Neural progenitor cell (in vitro differentiated cells): ENCODE data around the gene CDH23. TPM values are rescaled to one million over a fixed set of nuclear protein-coding genes. Genes with fewer than 3 reads are reported as not detected.

Source experiments
- DNase-seq: peaks from one replicate; pipeline ENCODE4 v3.0.0-alpha.2; 2016; ENCODE audit warnings: low spot score
- H2AFZ ChIP-seq: fragments of 200-600 bp; sonication (generic); replicated peaks from 2 replicates; pipeline ENCODE4 v1.6.1; 2016; ENCODE audit warnings: antibody characterized with exemption
- H3F3A ChIP-seq: fragments of 200-600 bp; sonication (generic); 2 replicates; pipeline ENCODE4 v1.6.1; 2016; ENCODE audit warnings: antibody characterized with exemption, low read depth
- H3K27ac ChIP-seq: fragments of 200-600 bp; sonication (generic); 2 replicates; pipeline ENCODE4 v1.5.1; 2016; ENCODE audit warnings: mild to moderate bottlenecking
- H3K27me3 ChIP-seq: fragments of 200-600 bp; sonication (generic); 2 replicates; pipeline ENCODE4 v1.6.1; 2016; ENCODE audit warnings: mild to moderate bottlenecking, moderate library complexity
- H3K36me3 ChIP-seq: fragments of 200-600 bp; sonication (generic); 2 replicates; pipeline ENCODE4 v1.5.1; 2016
- H3K4me1 ChIP-seq: fragments of 200-600 bp; sonication (generic); 2 replicates; pipeline ENCODE4 v1.6.1; 2016; ENCODE audit warnings: mixed run types
- H3K4me2 ChIP-seq: fragments of 200-600 bp; sonication (generic); 2 replicates; pipeline ENCODE4 v1.6.1; 2016
- H3K4me3 ChIP-seq: fragments of 200-600 bp; sonication (generic); 2 replicates; pipeline ENCODE4 v1.5.1; 2016
- H3K79me2 ChIP-seq: fragments of 200-600 bp; sonication (generic); 2 replicates; pipeline ENCODE4 v1.6.1; 2016; ENCODE audit warnings: low read depth
- H3K9ac ChIP-seq: fragments of 200-600 bp; sonication (generic); 2 replicates; pipeline ENCODE4 v1.6.1; 2016
- H3K9me3 ChIP-seq: fragments of 200-600 bp; sonication (generic); 2 replicates; pipeline ENCODE4 v1.5.1; 2016; ENCODE audit warnings: low read depth
- H4K20me1 ChIP-seq: fragments of 200-600 bp; sonication (generic); 2 replicates; pipeline ENCODE4 v1.6.1; 2016; ENCODE audit warnings: low read depth
- H3K27ac Mint-ChIP-seq: 3 replicates; pipeline ENCODE4 v1.8.0; 2021; ENCODE audit warnings: mixed read lengths
- H3K27me3 Mint-ChIP-seq: 2 replicates; pipeline ENCODE4 v1.8.0; 2022; ENCODE audit warnings: low read depth, mild to moderate bottlenecking, inconsistent platforms, moderate library complexity, mixed read lengths; ENCODE audit not compliant: insufficient read depth
- H3K36me3 Mint-ChIP-seq: 3 replicates; pipeline ENCODE4 v1.8.0; 2021; ENCODE audit warnings: mixed read lengths
- H3K4me1 Mint-ChIP-seq: 3 replicates; pipeline ENCODE4 v1.8.0; 2021; ENCODE audit warnings: mixed read lengths
- H3K4me3 Mint-ChIP-seq: 3 replicates; pipeline ENCODE4 v1.8.0; 2021; ENCODE audit warnings: mild to moderate bottlenecking, moderate library complexity, mixed read lengths
- H3K9me3 Mint-ChIP-seq: 3 replicates; pipeline ENCODE4 v1.8.0; 2020; ENCODE audit warnings: mixed read lengths
- EZH2 ChIP-seq: fragments of 200-600 bp; sonication (generic); IDR thresholded peaks from 2 replicates; pipeline ENCODE4 v1.6.1; 2017; ENCODE audit warnings: antibody characterized with exemption, mild to moderate bottlenecking, moderate library complexity
- EZH2phosphoT487 ChIP-seq: fragments of 200-600 bp; sonication (generic); IDR thresholded peaks from 2 replicates; pipeline ENCODE4 v1.6.1; 2017; ENCODE audit warnings: antibody characterized with exemption
- total RNA-seq: library from RNA; depleted of rRNA; stranded (reverse); fragments of >200 nt; gene quantifications from 2 replicates; pipeline ENCODE4 v1.2.3, GENCODE V29; 2015; ENCODE audit warnings: low replicate concordance
- TF ChIP-seq, protein P1 (sequence below): fragments of 200-600 bp; sonication (generic); IDR thresholded peaks from 2 replicates; pipeline ENCODE4 v1.5.1; 2017; ENCODE audit warnings: antibody characterized with exemption, mild to moderate bottlenecking

The CDH23 gene
- total RNA-seq, 1 donor from 2014 or later = 5.9 TPM

DNA sequence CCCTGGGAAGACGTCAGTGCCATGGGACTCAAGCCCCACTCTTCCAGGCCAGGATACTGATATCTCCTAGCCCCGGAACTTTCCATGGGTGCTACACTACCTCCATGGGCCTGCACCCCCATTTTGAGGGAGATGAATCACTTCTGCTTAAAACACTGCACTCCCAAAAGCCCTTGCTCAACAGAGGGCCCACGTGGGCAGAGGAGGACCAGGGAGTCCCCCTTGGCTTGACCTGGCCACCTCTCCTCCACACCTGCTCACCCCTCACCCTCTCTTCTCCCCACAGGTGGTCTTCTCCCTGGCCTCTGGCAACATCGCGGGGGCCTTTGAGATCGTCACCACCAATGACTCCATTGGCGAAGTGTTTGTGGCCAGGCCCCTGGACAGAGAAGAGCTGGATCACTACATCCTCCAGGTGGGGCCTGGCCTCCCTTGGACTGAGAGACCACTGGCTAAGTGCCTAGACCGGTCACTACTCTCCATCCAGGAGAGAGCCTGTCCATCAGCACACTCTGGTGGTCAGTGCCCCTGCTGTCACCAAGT is 342.7 kb downstream of the CDH23 start:
- no peaks in the 10 kb centered on the region for H3K9me3 ChIP-seq
- Mint-ChIP-seq H3K9me3 (no peaks in the 10 kb centered on the region), H3K4me3 (no peak overlapping the region), H3K27ac (peak overlapping the region; percentile 38), H3K36me3 (no peaks in the 10 kb centered on the region), H3K4me1 (peaks cover 7% of the 10 kb centered on the region), H3K27me3 (no peaks in the 10 kb centered on the region)
- H3K36me3 ChIP-seq = no peaks in the 10 kb centered on the region
- H2AFZ ChIP-seq = no peak overlapping the region
- TF ChIP-seq EZH2phosphoT487 (no peak), EZH2 (no peak)
- TF ChIP-seq, protein P1, sequence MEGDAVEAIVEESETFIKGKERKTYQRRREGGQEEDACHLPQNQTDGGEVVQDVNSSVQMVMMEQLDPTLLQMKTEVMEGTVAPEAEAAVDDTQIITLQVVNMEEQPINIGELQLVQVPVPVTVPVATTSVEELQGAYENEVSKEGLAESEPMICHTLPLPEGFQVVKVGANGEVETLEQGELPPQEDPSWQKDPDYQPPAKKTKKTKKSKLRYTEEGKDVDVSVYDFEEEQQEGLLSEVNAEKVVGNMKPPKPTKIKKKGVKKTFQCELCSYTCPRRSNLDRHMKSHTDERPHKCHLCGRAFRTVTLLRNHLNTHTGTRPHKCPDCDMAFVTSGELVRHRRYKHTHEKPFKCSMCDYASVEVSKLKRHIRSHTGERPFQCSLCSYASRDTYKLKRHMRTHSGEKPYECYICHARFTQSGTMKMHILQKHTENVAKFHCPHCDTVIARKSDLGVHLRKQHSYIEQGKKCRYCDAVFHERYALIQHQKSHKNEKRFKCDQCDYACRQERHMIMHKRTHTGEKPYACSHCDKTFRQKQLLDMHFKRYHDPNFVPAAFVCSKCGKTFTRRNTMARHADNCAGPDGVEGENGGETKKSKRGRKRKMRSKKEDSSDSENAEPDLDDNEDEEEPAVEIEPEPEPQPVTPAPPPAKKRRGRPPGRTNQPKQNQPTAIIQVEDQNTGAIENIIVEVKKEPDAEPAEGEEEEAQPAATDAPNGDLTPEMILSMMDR = no peak
- H3F3A ChIP-seq = no peaks in the 10 kb centered on the region
- H3K9ac ChIP-seq = no peak overlapping the region
- no peaks in the 10 kb centered on the region for H3K79me2 ChIP-seq
- H3K27me3 ChIP-seq = no peaks in the 10 kb centered on the region
- no peak for DNase-seq
- no peaks in the 10 kb centered on the region for H4K20me1 ChIP-seq
- no peak overlapping the region for H3K27ac ChIP-seq
- H3K4me2 ChIP-seq = no peak overlapping the region
- H3K4me3 ChIP-seq = no peak overlapping the region
- H3K4me1 ChIP-seq = peaks cover 10% of the 10 kb centered on the region

DNA sequence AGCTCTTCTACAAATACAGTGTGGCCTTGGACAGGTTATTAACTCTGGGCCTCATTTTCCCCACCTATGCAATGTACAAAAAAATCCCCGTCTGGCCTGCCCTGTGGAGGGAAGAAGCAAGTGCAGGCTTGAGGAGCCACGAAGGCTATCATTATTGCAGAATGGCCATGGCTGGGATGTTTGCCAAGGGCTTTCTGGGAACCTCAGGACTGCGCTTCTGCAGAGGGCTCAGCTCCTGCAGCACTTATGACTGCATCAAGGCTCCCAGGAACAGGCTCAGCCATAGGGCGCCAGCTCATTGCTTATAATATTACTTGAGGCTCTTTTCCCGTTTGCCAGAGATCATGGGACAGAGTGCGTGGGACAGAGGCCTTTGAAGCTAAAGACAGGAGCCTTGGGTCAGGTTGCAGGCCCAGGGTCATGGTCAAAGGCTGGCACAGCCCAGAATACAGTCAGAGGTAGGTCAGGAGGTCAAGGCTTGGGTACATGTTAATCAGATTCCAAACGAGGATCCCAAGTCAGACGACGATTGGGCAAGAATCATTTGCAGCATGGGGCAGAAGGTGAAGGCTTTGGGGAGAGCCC is 343.4 kb downstream of the CDH23 start:
- no peak overlapping the region for H3K4me2 ChIP-seq
- TF ChIP-seq, protein P1 = no peak
- no peak for TF ChIP-seq EZH2
- TF ChIP-seq EZH2phosphoT487 = no peak
- no peak overlapping the region for H3K27ac Mint-ChIP-seq

DNA sequence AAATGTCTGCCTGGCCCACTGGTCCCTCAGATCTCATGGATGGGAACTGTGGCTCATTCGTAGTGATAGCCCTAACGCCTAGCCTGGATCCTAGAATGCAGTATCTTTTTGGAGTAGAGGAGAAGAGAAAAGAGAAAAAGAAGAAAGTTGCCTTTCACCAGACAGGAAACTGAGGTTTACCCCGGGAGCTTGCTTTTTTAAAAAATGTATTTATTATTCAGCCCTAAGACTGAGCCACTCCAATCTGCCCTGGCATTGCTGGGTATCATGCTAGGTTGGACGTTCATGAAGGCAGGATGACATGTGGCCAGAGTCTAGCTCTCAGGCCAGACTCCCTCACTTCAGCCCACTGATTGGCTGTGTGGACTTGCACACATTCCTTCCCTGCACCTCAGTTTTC is 344.3 kb downstream of the CDH23 start:
- H3K36me3 ChIP-seq = no peaks in the 10 kb centered on the region
- peaks cover 7% of the 10 kb centered on the region for H3K4me1 ChIP-seq
- Mint-ChIP-seq H3K36me3 (no peaks in the 10 kb centered on the region), H3K27me3 (no peaks in the 10 kb centered on the region), H3K9me3 (no peaks in the 10 kb centered on the region), H3K27ac (no peak overlapping the region), H3K4me1 (peaks cover 10% of the 10 kb centered on the region), H3K4me3 (no peak overlapping the region)
- no peak overlapping the region for H3K9ac ChIP-seq
- H3K27ac ChIP-seq = no peak overlapping the region
- H4K20me1 ChIP-seq = no peaks in the 10 kb centered on the region
- TF ChIP-seq EZH2 = no peak
- TF ChIP-seq EZH2phosphoT487 = no peak
- TF ChIP-seq, protein P1 = no peak
- H2AFZ ChIP-seq = no peak overlapping the region
- no peaks in the 10 kb centered on the region for H3K79me2 ChIP-seq
- DNase-seq = no peak
- H3K4me2 ChIP-seq = no peak overlapping the region
- no peaks in the 10 kb centered on the region for H3F3A ChIP-seq
- H3K9me3 ChIP-seq = no peaks in the 10 kb centered on the region
- no peaks in the 10 kb centered on the region for H3K27me3 ChIP-seq
- H3K4me3 ChIP-seq = no peak overlapping the region

More for the DNA sequence above, 343.4 kb downstream of the CDH23 start:
- no peak overlapping the region for H3K4me3 ChIP-seq
- no peaks in the 10 kb centered on the region for H3K27me3 Mint-ChIP-seq
- DNase-seq = no peak
- H3K9me3 ChIP-seq = no peaks in the 10 kb centered on the region
- no peaks in the 10 kb centered on the region for H3F3A ChIP-seq
- no peak overlapping the region for H3K27ac ChIP-seq
- H2AFZ ChIP-seq = no peak overlapping the region
- H3K36me3 ChIP-seq = no peaks in the 10 kb centered on the region
- no peaks in the 10 kb centered on the region for H3K36me3 Mint-ChIP-seq
- H3K4me1 Mint-ChIP-seq = peaks cover 7% of the 10 kb centered on the region
- no peaks in the 10 kb centered on the region for H4K20me1 ChIP-seq
- H3K9ac ChIP-seq = no peak overlapping the region
- peaks cover 10% of the 10 kb centered on the region for H3K4me1 ChIP-seq
- no peaks in the 10 kb centered on the region for H3K27me3 ChIP-seq
- no peaks in the 10 kb centered on the region for H3K79me2 ChIP-seq
- H3K9me3 Mint-ChIP-seq = no peaks in the 10 kb centered on the region
- H3K4me3 Mint-ChIP-seq = no peak overlapping the region
